Kidney (tissue), 14 donors: ENCODE results near the gene LRRC32. TPM values are rescaled to one million over a fixed set of nuclear protein-coding genes. Genes with fewer than 3 reads are reported as not detected.

Experiments used
- DNase-seq, 5 donors: peaks; one replicate each; pipeline ENCODE4 v3.0.0-alpha.2; 2013 to 2020
- FAIRE-seq: peaks from 2 replicates; lab custom pipeline; 2012; peaks lifted over from hg19 to GRCh38; lab: Jason Lieb, UNC
- H3K27ac ChIP-seq, 2 donors: one replicate each; pipeline ENCODE4 v1.7.0; 2013; ENCODE audit warnings: low read depth in 2 of 2, low read length in 2 of 2, inconsistent platforms in 1 of 2
- H3K27me3 ChIP-seq: one replicate; pipeline ENCODE4 v1.7.1; 2013; ENCODE audit warnings: low read length, inconsistent platforms; ENCODE audit not compliant: control insufficient read depth, insufficient read depth
- H3K36me3 ChIP-seq, 3 donors: one replicate each; pipeline versions ENCODE4 v1.7.0 to v1.7.1; 2013; ENCODE audit warnings: low read length in 3 of 3, control low read depth in 1 of 3, inconsistent platforms in 1 of 3; ENCODE audit not compliant: insufficient read depth in 3 of 3, control insufficient read depth in 2 of 3
- H3K4me1 ChIP-seq, 3 donors: one replicate each; pipeline versions ENCODE4 v1.7.0 to v1.7.1; 2013; ENCODE audit warnings: low read length in 3 of 3, inconsistent platforms in 1 of 3, low read depth in 1 of 3; ENCODE audit not compliant: control insufficient read depth in 2 of 3, insufficient read depth in 2 of 3
- H3K4me3 ChIP-seq, 3 donors: one replicate each; pipeline versions ENCODE4 v1.7.0 to v1.8.1; 2013; ENCODE audit warnings: low read length in 3 of 3, control low read depth in 1 of 3, inconsistent platforms in 1 of 3
- H3K9ac ChIP-seq, 3 donors: one replicate each; pipeline versions ENCODE4 v1.7.0 to v1.7.1; 2013; ENCODE audit warnings: low read length in 3 of 3, control low read depth in 1 of 3, inconsistent platforms in 1 of 3
- H3K9me3 ChIP-seq, 3 donors: one replicate each; pipeline versions ENCODE4 v1.7.0 to v1.7.1; 2013; ENCODE audit warnings: low read length in 3 of 3, control low read depth in 1 of 3, inconsistent platforms in 1 of 3; ENCODE audit not compliant: control insufficient read depth in 2 of 3, insufficient read depth in 1 of 3
- intact Hi-C: fragments of 100-400 bp; cut with DNase I; formaldehyde crosslinking; loops from one replicate; pipeline ENCODE4 v1.11.1; 2022
- polyA plus RNA-seq: library from polyadenylated mRNA; stranded (reverse); fragments of 350-450 nt; fragmentation: Illumina TruSeq; extraction: RNeasy Lipid Tissue Mini Kit (QIAGEN cat#74804); gene quantifications from one replicate; pipeline ENCODE4 v1.2.3, GENCODE V29; 2014; ENCODE audit warnings: low read depth, low replicate concordance; ENCODE audit not compliant: insufficient read depth
- total RNA-seq: library from RNA; stranded (reverse); fragmentation: NEBNext Ultra II Directional; extraction: Animal tissue kit (Norgen Biotek cat#: 25700); gene quantifications from one replicate; pipeline ENCODE4 v1.2.1, GENCODE V29; 2021
- TF ChIP-seq, protein P1 (sequence below): IDR thresholded peaks from 3 replicates; pipeline ENCODE4 v1.5.1; 2012; ENCODE audit warnings: mild to moderate bottlenecking, moderate library complexity, borderline replicate concordance; ENCODE audit not compliant: insufficient read depth; ENCODE audit errors: extremely low read depth
- donor health status: control.
- donor health status: control.
- donor health status: control.
- donor health status: control.
- donor health status: control.
- donor health status: DM: yes; HTN: yes; CAD: no.
- donor health status: Normal renal cell carcinoma (clear cell type).

Gene LRRC32
- total and polyA plus RNA-seq, 2 donors from 2014 or later = 105 to 136 TPM

DNA sequence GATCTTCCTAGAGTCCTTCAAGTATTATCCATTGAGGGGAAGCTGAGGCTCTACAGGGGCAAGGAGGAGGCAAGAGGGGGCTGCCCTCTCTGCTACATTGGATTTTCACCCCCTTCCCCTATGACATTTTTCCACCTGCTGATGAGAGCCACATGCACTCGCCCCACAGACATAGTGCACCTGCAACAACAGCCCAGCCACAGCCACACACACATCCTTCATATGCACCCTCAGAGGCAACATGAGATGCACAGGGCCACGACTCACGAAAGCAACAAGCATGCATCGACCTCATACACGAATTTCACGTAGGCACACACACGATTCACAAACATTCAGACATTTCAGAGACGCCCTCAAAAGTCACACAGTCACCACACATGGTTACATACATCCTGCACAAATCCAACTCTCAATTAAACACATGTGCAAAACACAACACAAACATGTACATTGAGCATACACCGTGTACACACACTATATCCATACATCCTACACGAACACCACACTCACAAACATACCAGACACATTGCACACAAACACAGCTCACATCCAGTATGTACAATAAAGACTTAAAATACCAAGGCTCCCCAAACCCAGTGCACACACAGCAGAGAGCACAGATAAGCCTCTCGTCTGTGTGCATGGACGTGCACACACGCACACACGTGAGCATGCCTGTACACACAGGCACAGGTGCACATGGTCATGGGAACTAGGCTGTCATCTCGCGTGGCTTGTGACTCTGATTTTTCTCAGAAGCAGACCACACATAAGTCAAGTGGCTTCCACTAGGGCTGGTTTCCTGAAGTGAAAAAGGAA is 6.3 kb upstream of the LRRC32 start:
- FAIRE-seq (no peak), DNase-seq (no peak)
- Histone ChIP-seq H3K9ac (no peak overlapping the region), H3K4me3 (no peak overlapping the region), H3K4me1 (peaks cover 0 to 12% (median 0%) of the 10 kb centered on the region in 3 donors), H3K36me3 (no peaks in the 10 kb centered on the region), H3K27me3 (no peaks in the 10 kb centered on the region), H3K27ac (peak overlapping the region in 1 of 2 donors; percentile 56), H3K9me3 (no peaks in the 10 kb centered on the region)
- TF ChIP-seq, protein P1, sequence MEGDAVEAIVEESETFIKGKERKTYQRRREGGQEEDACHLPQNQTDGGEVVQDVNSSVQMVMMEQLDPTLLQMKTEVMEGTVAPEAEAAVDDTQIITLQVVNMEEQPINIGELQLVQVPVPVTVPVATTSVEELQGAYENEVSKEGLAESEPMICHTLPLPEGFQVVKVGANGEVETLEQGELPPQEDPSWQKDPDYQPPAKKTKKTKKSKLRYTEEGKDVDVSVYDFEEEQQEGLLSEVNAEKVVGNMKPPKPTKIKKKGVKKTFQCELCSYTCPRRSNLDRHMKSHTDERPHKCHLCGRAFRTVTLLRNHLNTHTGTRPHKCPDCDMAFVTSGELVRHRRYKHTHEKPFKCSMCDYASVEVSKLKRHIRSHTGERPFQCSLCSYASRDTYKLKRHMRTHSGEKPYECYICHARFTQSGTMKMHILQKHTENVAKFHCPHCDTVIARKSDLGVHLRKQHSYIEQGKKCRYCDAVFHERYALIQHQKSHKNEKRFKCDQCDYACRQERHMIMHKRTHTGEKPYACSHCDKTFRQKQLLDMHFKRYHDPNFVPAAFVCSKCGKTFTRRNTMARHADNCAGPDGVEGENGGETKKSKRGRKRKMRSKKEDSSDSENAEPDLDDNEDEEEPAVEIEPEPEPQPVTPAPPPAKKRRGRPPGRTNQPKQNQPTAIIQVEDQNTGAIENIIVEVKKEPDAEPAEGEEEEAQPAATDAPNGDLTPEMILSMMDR = no peak
- intact Hi-C loops = loop anchor here (5.0 kb wide), 1 partner anchor 125 kb away; no protein-coding TSS in a partner anchor

DNA sequence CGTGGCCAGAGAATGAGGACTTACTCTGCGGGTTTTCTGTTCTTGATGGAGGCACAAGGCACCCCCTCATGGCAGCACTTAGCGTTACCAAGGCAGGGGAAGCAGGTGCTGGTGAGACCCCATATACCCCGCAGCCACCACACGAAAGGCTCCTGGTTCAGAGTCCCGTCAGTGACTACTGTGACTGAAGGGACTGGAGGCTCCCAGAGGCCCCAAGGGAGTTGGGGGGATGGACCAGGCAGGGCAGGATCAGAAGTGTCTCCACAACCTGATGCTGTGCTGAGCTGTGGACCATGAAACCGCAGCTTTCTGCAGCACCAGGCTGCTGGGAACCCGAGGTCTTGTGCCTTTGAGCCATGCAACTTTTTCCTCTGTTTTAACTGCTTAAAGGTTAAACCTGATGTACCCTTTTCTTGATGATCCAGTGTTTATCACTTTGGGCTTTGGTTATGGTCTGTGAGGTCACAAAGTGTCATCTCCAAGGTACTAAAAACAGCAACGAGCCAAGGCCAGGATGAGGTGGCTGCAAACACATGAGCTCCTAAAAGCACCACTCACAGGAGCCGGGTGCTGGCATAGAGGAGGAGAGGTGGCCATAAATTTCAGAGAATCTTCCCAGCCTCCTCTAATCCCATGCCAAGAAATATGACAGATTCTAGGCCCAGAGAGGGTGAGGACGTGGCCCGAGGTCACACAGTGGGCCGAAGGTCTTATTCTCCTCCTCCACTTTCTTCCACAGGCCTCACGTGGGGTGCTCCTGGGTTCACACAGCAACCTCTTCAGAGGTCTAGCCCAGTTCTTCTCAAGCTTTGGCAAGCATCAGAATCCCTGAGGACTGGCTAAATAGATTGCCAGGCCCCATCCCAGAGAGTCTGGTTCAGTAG is 4.2 kb upstream of the LRRC32 start:
- FAIRE-seq = no peak
- intact Hi-C loops = loop anchor here (5.0 kb wide), 1 partner anchor 122 kb away; no protein-coding TSS in a partner anchor
- peaks cover 0 to 12% (median 0%) of the 10 kb centered on the region in 3 donors for H3K4me1 ChIP-seq
- no peak overlapping the region for H3K4me3 ChIP-seq
- no peak overlapping the region for H3K27ac ChIP-seq
- TF ChIP-seq, protein P1 = no peak
- H3K9me3 ChIP-seq = no peaks in the 10 kb centered on the region
- no peaks in the 10 kb centered on the region for H3K36me3 ChIP-seq
- no peak overlapping the region for H3K9ac ChIP-seq
- DNase-seq = peak in 2 of 5 donors; percentile 26 to 35
- H3K27me3 ChIP-seq = no peaks in the 10 kb centered on the region

DNA sequence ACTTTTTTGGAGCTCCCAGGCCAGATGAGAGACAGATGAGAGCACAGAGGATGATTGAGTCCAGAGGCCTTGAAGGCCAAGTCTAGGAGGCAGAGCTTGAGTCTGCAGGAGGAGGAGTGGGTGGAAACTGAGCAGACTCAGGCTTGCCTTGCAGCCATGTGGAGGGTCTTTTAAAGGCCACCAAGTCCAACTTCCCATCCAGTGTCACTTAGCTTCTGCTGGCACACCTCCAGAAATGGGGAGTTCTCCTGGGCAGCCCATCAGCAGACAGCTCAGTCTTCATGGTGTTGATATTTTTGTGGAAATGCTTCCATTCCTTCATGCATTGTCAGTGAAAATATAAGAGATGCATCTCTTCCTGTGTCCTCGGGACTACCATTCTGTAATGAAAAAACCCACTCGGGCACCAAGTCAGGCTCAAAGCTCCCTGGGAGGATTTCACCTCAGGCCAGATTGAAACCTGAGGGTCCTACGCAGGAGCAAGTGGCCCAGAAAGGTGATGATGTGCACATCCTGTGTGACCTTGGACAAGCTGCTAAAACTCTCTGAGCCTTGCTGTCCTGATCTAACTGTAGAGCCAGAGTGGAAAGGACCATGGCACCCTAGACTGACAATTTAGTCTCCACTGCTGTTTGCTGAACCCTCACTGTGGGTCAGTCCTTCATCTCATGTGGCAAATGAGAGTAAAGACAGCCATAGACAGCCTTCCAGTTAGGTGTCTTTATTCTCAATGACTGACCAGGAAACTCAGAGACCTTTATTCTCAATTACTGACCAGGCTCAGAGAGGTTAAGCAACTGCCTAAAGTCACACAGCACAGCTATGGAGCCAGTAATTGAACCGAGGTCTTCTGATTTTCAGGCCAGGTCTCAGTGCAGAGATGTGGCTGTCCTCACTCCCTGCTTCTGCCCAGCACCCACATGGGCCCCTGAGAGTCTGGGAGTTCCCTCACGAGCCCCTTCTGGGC is 2.9 kb upstream of the LRRC32 start:
- Histone ChIP-seq H3K4me1 (peaks cover 0 to 12% (median 0%) of the 10 kb centered on the region in 3 donors), H3K4me3 (no peak overlapping the region), H3K9ac (no peak overlapping the region), H3K36me3 (no peaks in the 10 kb centered on the region), H3K9me3 (no peaks in the 10 kb centered on the region), H3K27ac (no peak overlapping the region), H3K27me3 (no peaks in the 10 kb centered on the region)
- TF ChIP-seq, protein P1 = no peak
- FAIRE-seq = no peak
- intact Hi-C loops = no loop called here
- peak in 1 of 5 donors; percentile 24 for DNase-seq
